Right atrium auricular region (tissue), 2 donors: ENCODE data around the gene LAMTOR2. TPM values are rescaled to one million over a fixed set of nuclear protein-coding genes. Genes with fewer than 3 reads are reported as not detected.
A peak's percentile ranks its signal among the peaks of the same experiment; 100 is the strongest.

Experiments
- DNase-seq: peaks from one replicate; pipeline ENCODE4 v3.0.0-alpha.2; 2019; ENCODE audit warnings: low spot score
- H3K27ac ChIP-seq, 2 donors: fragments of 200-600 bp; sonication (generic); 1 replicate in 1 of 2; 2 replicates in 1 of 2; pipeline ENCODE4 v1.5.1; 2016 to 2019
- H3K27me3 ChIP-seq, 2 donors: fragments of 200-600 bp; sonication (generic); one replicate each; pipeline versions ENCODE4 v1.5.1 to v1.6.0; 2017 to 2019
- H3K36me3 ChIP-seq: fragments of 200-600 bp; sonication (generic); one replicate; pipeline ENCODE4 v1.5.1; 2016
- H3K4me1 ChIP-seq, 2 donors: fragments of 200-600 bp; sonication (generic); one replicate each; pipeline versions ENCODE4 v1.5.1 to v1.6.0; 2017 to 2019
- H3K4me3 ChIP-seq, 2 donors: fragments of 200-600 bp; sonication (generic); 1 replicate in 1 of 2; 2 replicates in 1 of 2; pipeline ENCODE4 v1.5.1; 2017 to 2019; ENCODE audit warnings: mild to moderate bottlenecking in 1 of 2, moderate library complexity in 1 of 2
- H3K9me3 ChIP-seq, 2 donors: fragments of 200-600 bp; sonication (generic); one replicate each; pipeline ENCODE4 v1.5.1; 2019
- total RNA-seq, 2 donors: library from RNA; depleted of rRNA; stranded (reverse); fragments of >200 nt; gene quantifications; one replicate each; pipeline ENCODE4 v1.1.0, GENCODE V29; 2016
- TF ChIP-seq, protein P1 (sequence below), 2 donors: fragments of 200-600 bp; sonication (generic); IDR thresholded peaks; one replicate each; pipeline ENCODE4 v1.5.1; 2019; ENCODE audit warnings: antibody characterized with exemption in 2 of 2

The LAMTOR2 gene
- total RNA-seq, 2 donors from 2014 or later: 46.1 to 50.7 TPM

DNA sequence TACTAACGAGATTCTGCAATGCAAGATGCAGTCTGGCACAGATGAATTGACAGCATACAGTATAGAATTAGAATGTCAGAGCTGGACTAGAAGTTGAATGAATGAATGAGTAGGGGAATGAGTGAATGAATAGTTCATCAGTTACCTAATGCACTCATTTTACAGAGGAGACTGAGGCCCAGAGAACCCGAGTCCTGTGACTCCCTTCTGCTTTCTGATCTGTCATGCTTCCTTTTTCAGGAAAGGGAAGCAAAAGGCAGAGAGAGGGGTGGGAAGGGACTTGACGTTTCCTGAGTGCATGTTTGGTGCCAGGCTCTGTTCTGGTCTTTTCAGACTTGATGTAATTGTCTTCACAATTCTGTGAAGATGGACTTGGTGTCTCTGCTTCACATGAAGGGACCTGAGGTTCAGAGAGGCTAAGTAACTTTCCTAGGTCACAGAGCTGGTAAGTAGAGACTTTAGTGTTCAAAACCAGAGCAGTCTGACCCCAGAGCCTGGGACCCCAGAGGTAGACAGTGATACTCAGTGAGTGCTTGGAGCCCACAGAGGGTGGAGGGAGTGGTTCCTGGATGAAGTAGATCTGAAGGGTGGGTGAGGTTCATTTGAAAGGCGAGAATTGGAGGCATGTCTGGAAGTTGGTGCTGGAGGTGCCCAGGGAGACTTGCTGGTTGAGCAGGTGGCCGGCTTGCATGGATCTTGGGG is 35.7 kb downstream of the LAMTOR2 start:
- TF ChIP-seq, protein P1, sequence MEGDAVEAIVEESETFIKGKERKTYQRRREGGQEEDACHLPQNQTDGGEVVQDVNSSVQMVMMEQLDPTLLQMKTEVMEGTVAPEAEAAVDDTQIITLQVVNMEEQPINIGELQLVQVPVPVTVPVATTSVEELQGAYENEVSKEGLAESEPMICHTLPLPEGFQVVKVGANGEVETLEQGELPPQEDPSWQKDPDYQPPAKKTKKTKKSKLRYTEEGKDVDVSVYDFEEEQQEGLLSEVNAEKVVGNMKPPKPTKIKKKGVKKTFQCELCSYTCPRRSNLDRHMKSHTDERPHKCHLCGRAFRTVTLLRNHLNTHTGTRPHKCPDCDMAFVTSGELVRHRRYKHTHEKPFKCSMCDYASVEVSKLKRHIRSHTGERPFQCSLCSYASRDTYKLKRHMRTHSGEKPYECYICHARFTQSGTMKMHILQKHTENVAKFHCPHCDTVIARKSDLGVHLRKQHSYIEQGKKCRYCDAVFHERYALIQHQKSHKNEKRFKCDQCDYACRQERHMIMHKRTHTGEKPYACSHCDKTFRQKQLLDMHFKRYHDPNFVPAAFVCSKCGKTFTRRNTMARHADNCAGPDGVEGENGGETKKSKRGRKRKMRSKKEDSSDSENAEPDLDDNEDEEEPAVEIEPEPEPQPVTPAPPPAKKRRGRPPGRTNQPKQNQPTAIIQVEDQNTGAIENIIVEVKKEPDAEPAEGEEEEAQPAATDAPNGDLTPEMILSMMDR (IDR thresholded peaks at IDR 0.05): no peak
- DNase-seq: no peak
- Histone ChIP-seq H3K27ac (peak overlapping the region in 1 of 2 donors; percentile 32), H3K4me1 (peaks cover 0 to 6% of the 10 kb centered on the region in 2 donors), H3K27me3 (no peaks in the 10 kb centered on the region), H3K36me3 (no peaks in the 10 kb centered on the region), H3K9me3 (no peaks in the 10 kb centered on the region), H3K4me3 (no peak overlapping the region)

DNA sequence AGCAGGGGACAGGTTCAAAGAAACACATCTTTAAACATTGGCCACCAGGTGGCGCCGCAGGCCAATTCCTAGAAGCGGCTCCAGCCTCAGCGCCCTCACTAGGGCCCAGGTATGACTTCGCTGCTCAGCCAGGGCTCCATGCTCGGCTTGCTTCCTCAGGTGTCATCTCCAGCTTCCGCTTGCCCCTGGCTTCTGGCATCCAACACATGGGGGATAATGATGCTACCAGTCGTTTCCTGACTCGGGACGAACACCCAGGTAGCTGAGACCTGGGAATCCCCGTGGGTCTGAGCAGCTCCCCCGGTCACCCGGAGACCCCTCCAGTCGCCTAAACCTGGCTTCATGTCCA is 36.2 kb downstream of the LAMTOR2 start:
- H3K27ac ChIP-seq: peak overlapping the region in 1 of 2 donors; percentile 32
- no peak overlapping the region for H3K4me3 ChIP-seq
- TF ChIP-seq, protein P1 (IDR thresholded peaks at IDR 0.05): peak; percentile 73 to 92
- no peaks in the 10 kb centered on the region for H3K27me3 ChIP-seq
- no peaks in the 10 kb centered on the region for H3K9me3 ChIP-seq
- H3K4me1 ChIP-seq: peaks cover 0 to 8% of the 10 kb centered on the region in 2 donors
- no peaks in the 10 kb centered on the region for H3K36me3 ChIP-seq
- DNase-seq: peak; percentile 86

DNA sequence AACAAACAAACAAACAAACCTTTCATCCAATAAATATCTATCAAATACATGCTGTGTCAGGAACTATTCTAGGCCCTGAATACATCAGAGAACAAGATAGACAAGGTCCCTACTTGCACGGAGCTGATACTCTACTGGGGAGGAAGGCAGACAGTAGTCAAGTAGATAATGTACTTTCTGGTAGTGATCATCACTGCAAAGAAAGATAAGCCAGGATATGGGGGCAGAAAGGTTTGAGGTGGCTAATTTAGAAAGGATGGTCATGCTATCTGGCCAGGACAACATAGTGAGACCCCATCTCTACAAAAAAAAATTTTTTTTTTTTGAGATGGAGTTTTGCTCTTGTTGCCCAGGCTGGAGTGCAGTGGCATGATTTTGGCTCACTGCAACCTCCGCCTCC is 37.0 kb downstream of the LAMTOR2 start:
- no peaks in the 10 kb centered on the region for H3K9me3 ChIP-seq
- DNase-seq: no peak
- TF ChIP-seq, protein P1 (IDR thresholded peaks at IDR 0.05): no peak

DNA sequence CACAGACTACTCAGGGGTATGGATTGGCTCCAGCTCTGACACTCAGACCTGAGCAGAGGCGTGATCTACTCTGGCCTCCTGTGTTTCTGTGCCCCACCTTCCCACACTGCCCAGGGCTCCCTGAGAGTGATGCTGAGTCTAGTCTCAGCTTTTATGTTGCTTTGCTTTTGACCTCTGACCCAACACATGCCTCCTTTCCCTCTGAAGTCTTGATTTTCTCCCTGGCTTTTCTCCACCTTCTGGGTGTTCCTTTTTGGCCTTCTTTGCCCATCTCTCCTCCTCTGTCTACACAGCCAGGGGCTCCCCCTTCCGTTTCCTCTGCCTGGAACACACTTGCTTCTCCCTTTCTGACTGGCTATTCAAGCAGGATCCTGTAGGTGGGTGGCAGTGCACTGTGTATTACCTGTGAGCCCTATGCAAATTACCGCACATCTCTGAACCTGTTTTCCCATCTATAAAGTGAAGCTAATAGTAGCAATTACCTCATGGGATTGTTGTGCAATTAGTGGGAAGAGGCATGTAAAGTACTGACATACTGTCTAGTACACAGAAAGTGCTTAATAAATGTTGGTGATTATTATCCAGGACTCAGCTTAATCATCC is 41.4 kb downstream of the LAMTOR2 start:
- Histone ChIP-seq H3K27ac (peak overlapping the region; percentile 87 to 88), H3K9me3 (no peaks in the 10 kb centered on the region)
- DNase-seq: no peak

More for the DNA sequence above, 37.0 kb downstream of the LAMTOR2 start:
- Histone ChIP-seq H3K27me3 (no peaks in the 10 kb centered on the region), H3K4me3 (no peak overlapping the region), H3K36me3 (no peaks in the 10 kb centered on the region), H3K27ac (no peak overlapping the region), H3K4me1 (peaks cover 0 to 16% of the 10 kb centered on the region in 2 donors)

DNA sequence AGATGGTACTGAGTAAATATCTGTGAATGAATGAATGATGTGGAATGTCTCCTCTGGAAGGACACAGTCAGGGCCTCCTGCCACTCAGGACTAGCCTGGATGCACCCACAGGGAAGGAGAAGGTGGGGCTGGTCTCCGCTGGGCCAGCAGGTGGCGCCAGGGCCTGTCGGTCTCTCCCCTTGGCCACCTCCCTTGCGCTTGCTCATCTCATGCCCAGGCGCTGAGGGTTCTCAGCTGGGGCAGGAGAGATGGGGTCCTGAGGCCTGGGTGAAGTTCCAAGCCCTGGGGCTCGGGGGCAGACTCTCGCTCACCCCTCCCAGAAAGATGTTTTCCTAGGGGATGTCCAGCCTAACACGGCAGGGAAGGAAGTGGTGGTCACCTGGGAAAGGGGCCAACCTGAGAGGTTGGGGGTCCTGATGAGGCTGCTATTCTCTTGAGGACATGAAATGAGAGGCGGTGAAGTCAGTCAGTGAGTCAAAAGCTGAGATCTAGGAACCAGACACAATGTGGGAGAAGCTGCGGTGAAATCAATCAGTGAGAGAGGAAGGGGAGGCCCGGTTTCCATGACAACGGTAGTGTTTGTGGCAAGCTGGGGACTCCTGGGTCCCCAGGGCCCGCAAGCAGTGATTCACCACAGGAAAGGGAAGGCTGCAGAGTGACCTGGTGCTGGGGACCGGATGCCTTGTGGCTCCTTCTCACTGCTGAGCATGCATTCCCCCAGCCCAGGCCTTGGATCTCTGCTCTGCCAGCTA is 42.2 kb downstream of the LAMTOR2 start:
- Histone ChIP-seq H3K4me1 (peaks cover 0 to 40% of the 10 kb centered on the region in 2 donors), H3K27me3 (no peaks in the 10 kb centered on the region), H3K4me3 (no peak overlapping the region), H3K27ac (peak overlapping the region; percentile 87 to 88), H3K9me3 (no peaks in the 10 kb centered on the region), H3K36me3 (no peaks in the 10 kb centered on the region)
- TF ChIP-seq, protein P1 (IDR thresholded peaks at IDR 0.05): peak; percentile 95 to 96
- DNase-seq: peak; percentile 95

More for the DNA sequence above, 41.4 kb downstream of the LAMTOR2 start:
- peaks cover 0 to 33% of the 10 kb centered on the region in 2 donors for H3K4me1 ChIP-seq
- H3K36me3 ChIP-seq: no peaks in the 10 kb centered on the region
- no peaks in the 10 kb centered on the region for H3K27me3 ChIP-seq
- no peak overlapping the region for H3K4me3 ChIP-seq
- TF ChIP-seq, protein P1 (IDR thresholded peaks at IDR 0.05): no peak
